ENCODE measurements around the gene DNAJB8.

Gene DNAJB8

DNA sequence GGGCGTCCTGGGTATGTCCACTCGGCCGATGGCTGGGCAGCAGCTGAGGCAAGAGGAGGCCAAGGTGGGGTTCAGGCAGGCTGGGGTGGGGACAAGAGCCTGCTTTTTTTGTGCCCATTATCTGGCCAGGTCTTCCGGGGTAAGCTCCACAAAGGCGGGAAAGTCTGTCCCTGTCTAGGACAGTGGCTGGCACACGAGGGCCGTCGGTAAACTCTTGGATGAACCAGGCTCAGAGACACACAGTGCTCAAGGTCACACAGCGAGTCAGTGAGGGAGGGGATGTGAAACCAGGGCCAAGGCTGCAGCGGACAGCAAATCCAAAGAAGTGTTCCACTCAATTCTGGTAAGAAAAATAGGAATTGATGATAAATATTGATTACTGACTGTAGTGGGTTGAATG lies 2.9 kb downstream of the DNAJB8 start:
- DNase-seq = no peak

DNA sequence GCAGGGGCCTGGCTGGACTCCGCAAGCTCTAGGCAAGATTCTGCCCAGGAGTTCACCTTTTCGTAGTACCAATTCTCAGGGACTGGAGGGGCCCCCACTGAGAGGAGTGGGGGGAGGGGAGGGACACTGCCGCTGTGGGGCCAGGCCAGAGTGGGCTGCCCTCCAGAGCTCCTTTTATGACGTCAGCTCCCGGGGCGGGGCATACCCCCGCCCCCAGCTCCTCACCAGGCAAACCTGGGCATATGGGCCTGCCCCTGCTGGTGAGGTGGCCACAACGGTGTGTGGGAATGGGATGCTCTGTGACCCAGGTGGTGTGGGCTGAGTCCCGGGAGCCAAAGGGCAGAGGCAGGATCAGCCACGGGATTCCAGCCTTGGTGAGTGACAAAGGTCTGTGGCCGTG lies 3.3 kb downstream of the DNAJB8 start:
- DNase-seq = no peak

DNA sequence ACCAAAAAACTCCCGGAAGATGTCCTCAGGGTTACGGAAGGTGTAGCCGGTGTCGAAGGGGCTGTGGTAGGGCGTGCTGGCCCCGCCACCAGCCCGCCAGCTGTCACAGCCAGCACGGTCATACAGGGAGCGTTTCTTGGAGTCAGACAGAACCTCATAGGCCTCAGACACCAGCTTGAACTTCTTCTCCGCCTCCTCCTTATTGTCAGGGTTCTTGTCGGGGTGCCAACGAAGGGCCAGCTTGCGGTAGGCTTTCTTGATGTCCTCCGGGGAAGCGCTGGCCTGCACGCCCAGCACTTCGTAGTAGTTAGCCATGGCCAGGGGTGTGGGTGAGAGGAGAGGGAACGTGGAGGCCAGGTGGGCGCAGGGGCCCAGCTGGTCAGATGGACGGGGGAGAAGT lies 3.8 kb downstream of the DNAJB8 start:
- no peak for DNase-seq

DNA sequence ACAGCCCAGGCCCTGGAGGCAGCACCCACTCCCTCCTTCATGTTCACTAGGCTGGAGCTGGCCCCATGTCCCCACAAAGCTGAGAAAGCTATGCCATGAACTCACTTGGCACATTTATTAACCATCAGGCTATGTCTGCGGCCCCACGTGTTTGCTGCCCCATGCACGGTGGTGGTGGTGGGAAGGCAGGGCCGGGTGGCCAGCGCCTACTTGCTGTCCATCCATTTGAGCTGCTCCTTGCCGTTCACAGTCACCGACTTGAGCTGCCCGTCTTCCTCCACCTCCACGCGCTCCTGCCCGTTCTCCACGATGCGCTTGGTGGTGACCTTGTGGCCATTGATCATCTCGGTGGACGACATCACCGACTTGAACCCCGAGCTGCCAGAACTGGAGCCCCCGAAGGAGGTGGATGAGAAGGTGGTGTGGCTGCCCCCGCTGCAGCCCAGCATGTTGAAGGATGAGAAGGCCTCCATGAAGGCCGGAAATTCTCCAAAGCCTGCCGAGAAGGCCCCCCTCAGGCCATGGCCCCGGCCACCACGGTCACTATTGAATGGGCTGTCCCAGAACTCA lies 4.3 kb downstream of the DNAJB8 start:
- DNase-seq = no peak

GRCh38 chr3:128461731-128462130 lies 5.0 kb downstream of the DNAJB8 start:
- no peak for DNase-seq

GRCh38 chr3:128459461-128459820 lies 7.2 kb downstream of the DNAJB8 start:
- DNase-seq = no peak

- no peak for DNase-seq
Measured at GRCh38 chr3:128458746-128459460, 7.8 kb downstream of the DNAJB8 start.

GRCh38 chr3:128457937-128458336 lies 8.8 kb downstream of the DNAJB8 start:
- no peak for DNase-seq

GRCh38 chr3:128456776-128457715 lies 9.6 kb downstream of the DNAJB8 start:
- no peak for DNase-seq

DNA sequence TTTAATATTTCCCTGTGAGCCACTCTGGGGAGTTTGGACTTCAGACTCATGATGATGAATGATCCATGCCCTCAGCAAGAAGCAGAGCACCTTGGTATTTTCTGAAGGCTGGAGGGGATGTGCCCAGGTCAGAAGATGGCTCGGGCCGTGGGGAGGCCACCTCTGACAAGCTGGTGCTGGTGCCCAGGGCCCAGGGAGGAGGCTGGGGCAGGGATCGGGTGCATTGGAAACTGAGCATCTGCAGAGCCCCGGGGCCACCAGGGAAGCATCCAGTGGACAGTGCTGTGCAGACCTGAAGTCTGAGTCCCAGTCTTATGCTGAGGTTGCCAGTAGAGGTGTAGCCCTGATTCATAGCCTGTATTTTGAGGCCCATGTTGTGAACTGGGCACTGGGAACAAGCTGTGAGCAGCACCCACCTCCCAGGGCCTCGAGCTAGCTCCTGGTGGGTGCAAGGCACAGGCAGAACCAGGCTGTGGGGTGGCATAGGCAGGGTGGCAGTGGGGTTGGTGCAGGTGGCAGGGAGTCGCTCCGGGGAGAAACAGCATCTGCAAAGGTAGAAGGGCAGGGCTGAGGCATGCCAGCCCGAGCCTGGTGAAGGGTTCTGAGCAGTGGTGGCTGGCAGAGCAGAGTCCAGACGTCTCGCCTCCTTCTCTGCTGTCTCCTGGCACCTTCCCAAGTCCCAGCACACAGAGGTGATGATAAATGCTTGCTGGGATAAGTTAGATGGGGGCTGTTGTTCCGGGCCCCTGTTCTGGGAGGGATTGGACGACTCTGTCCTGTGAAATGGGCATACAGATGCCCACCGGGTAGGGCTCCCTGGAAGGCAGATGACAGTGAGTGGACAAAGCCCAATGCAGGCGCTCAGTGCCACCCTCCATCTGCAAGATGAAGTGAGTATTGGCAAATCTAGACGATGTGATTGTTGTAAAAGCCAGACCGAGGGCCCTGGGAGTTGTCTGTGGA lies 10.6 kb downstream of the DNAJB8 start:
- no peak for DNase-seq

GRCh38 chr3:128455116-128455515 lies 11.6 kb downstream of the DNAJB8 start:
- DNase-seq = no peak

GRCh38 chr3:128454310-128454618 lies 12.4 kb downstream of the DNAJB8 start:
- DNase-seq = no peak

DNA sequence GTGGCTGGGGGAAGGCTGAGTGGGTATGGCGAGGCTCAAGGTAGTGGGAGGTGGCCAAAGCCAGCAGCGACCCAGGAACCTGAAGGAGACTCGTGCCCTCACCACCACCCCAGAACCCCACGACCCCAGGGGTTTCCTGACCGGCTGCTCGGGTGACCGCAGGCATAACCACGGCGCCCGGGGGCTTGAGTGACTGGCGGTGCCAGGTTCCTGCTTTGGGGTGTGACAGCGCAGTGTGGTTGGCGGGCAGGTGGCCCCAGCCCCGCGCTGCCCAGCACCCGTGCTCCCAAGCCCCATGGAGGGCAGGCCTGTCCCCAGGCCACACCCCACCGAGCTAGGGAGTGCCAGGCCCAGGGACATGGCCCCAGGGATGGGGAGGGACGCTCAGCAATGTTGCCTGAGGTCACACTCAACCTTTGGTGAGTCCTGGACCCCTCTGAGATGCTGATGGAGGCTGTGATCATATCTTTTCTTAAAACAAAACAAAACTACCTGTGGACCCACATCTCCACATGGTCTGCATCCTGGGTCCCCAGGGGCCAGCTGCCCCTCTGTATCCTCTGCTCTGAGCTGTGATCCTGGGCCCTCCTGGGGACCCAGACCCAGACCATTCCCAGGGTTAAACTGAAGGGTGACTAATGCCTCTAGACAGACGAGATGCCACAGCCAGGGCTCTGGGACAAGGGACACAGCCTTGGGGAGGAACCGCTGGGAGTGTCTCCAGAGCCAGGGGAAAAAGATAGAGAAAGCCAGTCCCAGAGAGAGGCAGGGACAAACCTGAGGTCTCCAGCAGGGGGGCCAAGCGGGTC lies 13.0 kb downstream of the DNAJB8 start:
- DNase-seq = no peak

GRCh38 chr3:128452678-128453275 lies 13.9 kb downstream of the DNAJB8 start:
- DNase-seq = no peak

- no peak for DNase-seq
Measured at GRCh38 chr3:128452120-128452519, 14.6 kb downstream of the DNAJB8 start.

DNA sequence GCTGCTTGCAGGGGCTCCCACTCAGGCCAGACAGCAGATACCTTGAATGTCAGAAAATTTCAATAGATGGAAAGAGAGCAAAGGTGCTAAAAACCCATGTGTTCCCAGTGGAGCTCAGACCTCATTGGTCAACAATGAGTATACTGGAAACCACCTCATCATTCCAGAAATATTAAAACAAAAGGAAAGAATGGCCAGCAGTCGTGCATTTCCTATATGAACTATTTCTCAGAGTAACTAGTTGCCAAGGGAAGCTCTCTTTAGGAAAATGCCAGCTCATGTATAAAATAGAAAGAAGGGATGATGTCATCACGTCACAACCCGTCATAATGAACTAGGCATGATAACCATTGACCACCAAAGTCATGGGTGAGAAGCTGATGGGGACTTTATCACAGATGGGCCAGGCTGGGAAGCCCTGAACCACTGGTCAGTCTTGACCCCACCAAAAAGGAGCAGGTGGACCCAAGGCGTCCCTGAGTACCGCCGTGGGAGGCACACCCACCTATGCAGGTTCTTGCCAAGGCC lies 17.5 kb downstream of the DNAJB8 start:
- DNase-seq = no peak

DNA sequence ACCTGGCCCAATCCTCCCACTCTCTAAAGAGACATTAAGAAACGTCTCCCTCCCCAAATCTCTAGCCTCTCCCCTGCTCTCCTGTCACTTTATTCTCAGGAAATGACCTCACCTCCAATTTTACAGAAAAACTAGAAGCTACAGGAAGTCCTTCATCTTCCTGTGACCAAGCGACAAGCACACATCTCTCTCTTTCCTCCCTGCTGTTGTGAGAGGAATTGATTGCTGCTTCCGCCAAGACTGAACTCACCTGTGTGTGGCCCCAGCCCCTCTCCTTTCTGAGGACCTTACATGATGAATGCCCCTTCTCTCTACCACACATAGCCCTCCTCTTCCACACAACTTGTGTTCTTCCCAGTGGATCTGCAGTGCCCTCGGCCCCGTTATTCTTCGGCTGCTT lies 18.2 kb downstream of the DNAJB8 start:
- DNase-seq = no peak

- peak; percentile 78 for DNase-seq
Measured at GRCh38 chr3:128447561-128448013, 19.1 kb downstream of the DNAJB8 start.

DNA sequence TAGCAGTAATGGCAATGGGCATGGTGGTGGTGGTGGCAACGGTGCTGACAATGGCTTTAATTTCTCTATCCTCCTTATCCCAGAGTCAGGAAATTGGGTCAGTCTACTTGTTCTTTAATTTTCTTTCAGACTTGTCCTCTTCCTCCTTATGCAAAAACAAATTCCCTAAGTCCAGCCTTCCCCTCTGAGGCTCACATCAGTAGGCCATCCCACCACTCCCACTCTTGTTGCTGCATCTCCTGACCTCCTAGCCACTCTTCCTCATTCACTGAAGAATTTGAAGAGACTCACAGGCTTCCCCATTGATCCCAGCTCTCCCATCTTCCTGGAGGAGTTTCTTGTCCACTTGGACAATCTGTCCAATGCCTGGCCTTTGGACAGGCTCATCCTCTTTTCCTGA lies 19.9 kb downstream of the DNAJB8 start:
- DNase-seq = no peak

GRCh38 chr3:128445357-128445756 lies 21.3 kb downstream of the DNAJB8 start:
- no peak for DNase-seq

DNA sequence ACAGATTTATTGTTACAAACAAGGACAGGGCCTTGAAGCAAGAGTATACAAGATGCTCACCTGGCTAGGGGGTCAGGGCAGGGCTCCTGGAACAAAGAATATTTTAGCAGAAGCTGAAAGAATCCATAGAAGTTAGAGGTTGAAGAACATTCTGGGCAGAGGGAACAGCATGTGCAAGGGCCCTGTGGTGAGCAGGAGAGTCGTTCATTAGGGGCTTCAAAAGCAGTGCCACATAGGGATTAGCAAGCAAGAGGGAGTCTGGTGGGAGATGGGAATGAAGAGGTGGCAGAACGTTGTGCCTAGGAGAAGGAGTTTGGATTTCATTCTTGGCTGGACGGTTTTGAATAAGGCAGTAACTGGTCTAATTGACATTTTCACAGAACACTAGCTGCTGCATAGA lies 22.9 kb downstream of the DNAJB8 start:
- no peak for DNase-seq
